DMS153 treated with DMSO at 0.1 percent for 48 hours (cell line): ENCODE data around the gene IL20RB.
A peak's percentile ranks its signal among the peaks of the same experiment; 100 is the strongest.

Experiments
- DNase-seq: peaks from one replicate; lab custom pipeline; 2025; ENCODE audit not compliant: unreplicated experiment; lab: John Stamatoyannopoulos, UW

The IL20RB gene

GRCh38 chr3:136957751-136958288 lies at the start of gene IL20RB:
TSS of gene IL20RB (plus strand) at chr3:136957983. CDS start at chr3:136958114, 131 bp downstream.
- no peak for DNase-seq

GRCh38 chr3:136908297-136908696 lies 49.5 kb upstream of the IL20RB start:
- DNase-seq = no peak

- peak; percentile 23 for DNase-seq
Observed at GRCh38 chr3:136909187-136909586, 48.6 kb upstream of the IL20RB start.

GRCh38 chr3:136910697-136911096 lies 47.1 kb upstream of the IL20RB start:
- no peak for DNase-seq

- DNase-seq = no peak
Observed at GRCh38 chr3:136913168-136913567, 44.6 kb upstream of the IL20RB start.

GRCh38 chr3:136914739-136915138 lies 43.0 kb upstream of the IL20RB start:
- no peak for DNase-seq

GRCh38 chr3:136916223-136916622 lies 41.6 kb upstream of the IL20RB start:
- DNase-seq = no peak

GRCh38 chr3:136919799-136920580 lies 37.8 kb upstream of the IL20RB start:
- no peak for DNase-seq

GRCh38 chr3:136920904-136921611 lies 36.7 kb upstream of the IL20RB start:
- DNase-seq = no peak

GRCh38 chr3:136925425-136926190 lies 32.2 kb upstream of the IL20RB start:
- DNase-seq = no peak

- DNase-seq = no peak
Observed at GRCh38 chr3:136928240-136928639, 29.5 kb upstream of the IL20RB start.

GRCh38 chr3:136929977-136930670 lies 27.7 kb upstream of the IL20RB start:
- no peak for DNase-seq

GRCh38 chr3:136931606-136932005 lies 26.2 kb upstream of the IL20RB start:
- no peak for DNase-seq

- DNase-seq = no peak
Observed at GRCh38 chr3:136932523-136932922, 25.3 kb upstream of the IL20RB start.

- no peak for DNase-seq
Observed at GRCh38 chr3:136932978-136933772, 24.6 kb upstream of the IL20RB start.

GRCh38 chr3:136937175-136937574 lies 20.6 kb upstream of the IL20RB start:
- DNase-seq = no peak

GRCh38 chr3:136937851-136938250 lies 19.9 kb upstream of the IL20RB start:
- DNase-seq = no peak

- no peak for DNase-seq
Observed at GRCh38 chr3:136938334-136938733, 19.4 kb upstream of the IL20RB start.

GRCh38 chr3:136939489-136939888 lies 18.3 kb upstream of the IL20RB start:
- no peak for DNase-seq

GRCh38 chr3:136942803-136943202 lies 15.0 kb upstream of the IL20RB start:
- no peak for DNase-seq
